H9 (cell line): ENCODE results near the gene FOXJ3. TPM values are rescaled to one million over a fixed set of nuclear protein-coding genes. Genes with fewer than 3 reads are reported as not detected.

Experiments
- DNase-seq: peaks from one replicate; pipeline ENCODE4 v3.0.0-alpha.2; 2017
- H2AFZ ChIP-seq: one replicate; pipeline ENCODE4 v1.6.1; 2013; ENCODE audit warnings: mild to moderate bottlenecking, low read length, control low read depth, moderate library complexity
- H2AK5ac ChIP-seq: 2 replicates; pipeline ENCODE4 v1.6.1; 2013; ENCODE audit warnings: low read length, control low read depth, mixed read lengths; ENCODE audit not compliant: insufficient read length
- H2BK120ac ChIP-seq: one replicate; pipeline ENCODE4 v1.6.1; 2013; ENCODE audit warnings: low read depth, mild to moderate bottlenecking, low read length, control low read depth, inconsistent platforms; ENCODE audit not compliant: poor library complexity, severe bottlenecking
- H2BK12ac ChIP-seq: 2 replicates; pipeline ENCODE4 v1.6.1; 2013; ENCODE audit warnings: low read length, control low read depth, mixed read lengths, low read depth; ENCODE audit not compliant: insufficient read length
- H2BK15ac ChIP-seq: 2 replicates; pipeline ENCODE4 v1.6.1; 2013; ENCODE audit warnings: low read depth, low read length, control low read depth
- H2BK20ac ChIP-seq: one replicate; pipeline ENCODE4 v1.6.1; 2013; ENCODE audit warnings: low read depth, mild to moderate bottlenecking, low read length, control low read depth, inconsistent platforms; ENCODE audit not compliant: poor library complexity, severe bottlenecking
- H2BK5ac ChIP-seq: 2 replicates; pipeline ENCODE4 v1.6.1; 2013; ENCODE audit warnings: low read length, control low read depth, mixed read lengths; ENCODE audit not compliant: insufficient read length
- H3K14ac ChIP-seq: 2 replicates; pipeline ENCODE4 v1.6.1; 2013; ENCODE audit warnings: low read length, control low read depth; ENCODE audit not compliant: insufficient read depth
- H3K18ac ChIP-seq: 2 replicates; pipeline ENCODE4 v1.6.1; 2013; ENCODE audit warnings: low read depth, mild to moderate bottlenecking, mixed read lengths, low read length, control low read depth; ENCODE audit not compliant: insufficient read length
- H3K23ac ChIP-seq: 2 replicates; pipeline ENCODE4 v1.6.1; 2013; ENCODE audit warnings: low read length, control low read depth, mixed read lengths, low read depth; ENCODE audit not compliant: insufficient read length
- H3K23me2 ChIP-seq: 2 replicates; pipeline ENCODE4 v1.6.1; 2013; ENCODE audit warnings: low read depth, mild to moderate bottlenecking, mixed read lengths, low read length, control low read depth; ENCODE audit not compliant: insufficient read length, poor library complexity, severe bottlenecking
- H3K27ac ChIP-seq: 2 replicates; pipeline ENCODE4 v1.5.1; 2013; ENCODE audit warnings: low read length, control low read depth, mixed read lengths, low read depth; ENCODE audit not compliant: insufficient read length
- H3K27me3 ChIP-seq: 2 replicates; pipeline ENCODE4 v1.6.1; 2013; ENCODE audit warnings: low read length, control low read depth, inconsistent platforms; ENCODE audit not compliant: insufficient read depth
- H3K4ac ChIP-seq: 2 replicates; pipeline ENCODE4 v1.6.1; 2013; ENCODE audit warnings: low read depth, mild to moderate bottlenecking, control low read depth, inconsistent platforms, low read length, moderate library complexity
- H3K4me1 ChIP-seq: 2 replicates; pipeline ENCODE4 v1.6.1; 2013; ENCODE audit warnings: low read length, control low read depth, inconsistent platforms; ENCODE audit not compliant: insufficient read depth
- H3K4me2 ChIP-seq: 2 replicates; pipeline ENCODE4 v1.6.1; 2013; ENCODE audit warnings: low read length, control low read depth, mixed read lengths; ENCODE audit not compliant: insufficient read length, insufficient read depth
- H3K56ac ChIP-seq: 2 replicates; pipeline ENCODE4 v1.6.1; 2013; ENCODE audit warnings: low read depth, mild to moderate bottlenecking, mixed read lengths, low read length, control low read depth; ENCODE audit not compliant: insufficient read length
- H3K79me1 ChIP-seq: 2 replicates; pipeline ENCODE4 v1.6.1; 2013; ENCODE audit warnings: low read depth, mild to moderate bottlenecking, moderate library complexity, low read length, control low read depth, inconsistent platforms; ENCODE audit not compliant: insufficient read depth, poor library complexity, severe bottlenecking
- H3K79me2 ChIP-seq: 2 replicates; pipeline ENCODE4 v1.6.1; 2013; ENCODE audit warnings: low read length, control low read depth, inconsistent platforms; ENCODE audit not compliant: insufficient read depth
- H3K9ac ChIP-seq: 2 replicates; pipeline ENCODE4 v1.6.1; 2013; ENCODE audit warnings: low read length, control low read depth, mixed read lengths; ENCODE audit not compliant: insufficient read length; ENCODE audit errors: extremely low read depth
- H3K9me3 ChIP-seq: one replicate; pipeline ENCODE4 v1.6.1; 2013; ENCODE audit warnings: low read depth, low read length, inconsistent platforms; ENCODE audit not compliant: control insufficient read depth
- H3T11ph ChIP-seq: one replicate; pipeline ENCODE4 v1.6.1; 2013; ENCODE audit warnings: mild to moderate bottlenecking, low read length, control low read depth, inconsistent platforms
- H4K20me1 ChIP-seq: one replicate; pipeline ENCODE4 v1.6.1; 2013; ENCODE audit not compliant: control insufficient read depth, insufficient read length, insufficient read depth
- H4K5ac ChIP-seq: 2 replicates; pipeline ENCODE4 v1.6.1; 2013; ENCODE audit warnings: low read depth, mild to moderate bottlenecking, mixed read lengths, low read length, control low read depth; ENCODE audit not compliant: insufficient read length
- H4K8ac ChIP-seq: replicated peaks from 2 replicates; pipeline ENCODE4 v1.6.1; 2013; ENCODE audit warnings: low read length, control low read depth, mixed read lengths, low read depth; ENCODE audit not compliant: insufficient read length
- H4K91ac ChIP-seq: 2 replicates; pipeline ENCODE4 v1.6.1; 2013; ENCODE audit warnings: low read depth, mild to moderate bottlenecking, moderate library complexity, mixed read lengths, low read length, control low read depth; ENCODE audit not compliant: insufficient read length
- H3K27ac Mint-ChIP-seq, 3 experiments: 2 replicates in 2 of 3; 3 replicates in 1 of 3; pipeline ENCODE4 v1.8.0; 2020 to 2021; ENCODE audit warnings: mixed read lengths in 3 of 3, mild to moderate bottlenecking in 1 of 3, moderate library complexity in 1 of 3
- H3K27me3 Mint-ChIP-seq: 2 replicates; pipeline ENCODE4 v1.8.0; 2021; ENCODE audit warnings: low read depth, mild to moderate bottlenecking, moderate library complexity, mixed read lengths
- H3K36me3 Mint-ChIP-seq, 3 experiments: 2 replicates in 2 of 3; 3 replicates in 1 of 3; pipeline ENCODE4 v1.8.0; 2020 to 2021; ENCODE audit warnings: low read depth in 3 of 3, mixed read lengths in 3 of 3; ENCODE audit not compliant: insufficient read depth in 1 of 3
- H3K4me1 Mint-ChIP-seq, 2 experiments: 2 replicates each; pipeline ENCODE4 v1.8.0; 2020; ENCODE audit warnings: mixed read lengths in 2 of 2
- H3K4me3 Mint-ChIP-seq, 2 experiments: 2 replicates in 1 of 2; 3 replicates in 1 of 2; pipeline ENCODE4 v1.8.0; 2020 to 2021; ENCODE audit warnings: mild to moderate bottlenecking in 2 of 2, mixed read lengths in 2 of 2, moderate library complexity in 1 of 2
- H3K9me3 Mint-ChIP-seq, 2 experiments: 2 replicates in 1 of 2; 3 replicates in 1 of 2; pipeline ENCODE4 v1.8.0; 2020; ENCODE audit warnings: mild to moderate bottlenecking in 2 of 2, mixed read lengths in 2 of 2, moderate library complexity in 1 of 2
- CTCF ChIP-seq: fragments of 200-600 bp; sonication (generic); conservative IDR thresholded peaks from 3 replicates; pipeline ENCODE4 v1.8.0; 2021; ENCODE audit warnings: antibody characterized with exemption, mild to moderate bottlenecking
- WGBS: extraction: QIAGEN DNeasy Blood & Tissue Kit; methylation state at CpG from one replicate; pipeline ENCODE4 v1.1.7; 2013; ENCODE audit warnings: missing lambda C conversion rate, low lambda C conversion rate, mixed read lengths; ENCODE audit not compliant: insufficient read length; ENCODE audit errors: extremely low coverage; 5-methylcytosine and 5-hydroxymethylcytosine counted together
- total RNA-seq: library from RNA; stranded (reverse); gene quantifications from 2 replicates; pipeline ENCODE4 v1.2.1, GENCODE V29; 2021

FOXJ3 gene
- total RNA-seq, 1 experiment from 2014 or later, result 49.9 TPM

DNA sequence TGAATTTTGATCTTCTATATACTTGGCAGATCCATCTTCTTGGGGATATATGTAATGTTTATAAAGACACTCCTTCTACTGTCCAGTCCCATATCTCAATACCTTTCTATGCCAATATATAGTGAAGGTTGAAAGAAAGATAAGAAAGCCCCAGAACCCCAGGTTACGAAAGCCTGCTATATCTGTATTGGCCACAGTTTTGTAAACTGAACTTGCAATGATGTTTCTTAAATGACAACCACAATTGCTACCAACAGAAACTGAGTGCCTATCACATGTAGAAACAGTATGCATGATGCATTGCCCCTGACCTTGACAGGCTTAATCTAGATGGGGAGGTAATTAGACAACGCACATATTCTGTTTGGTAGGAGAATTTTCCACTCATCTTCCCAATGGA is 37.8 kb upstream of the FOXJ3 start:
- Histone ChIP-seq H2AK5ac (no peak overlapping the region), H2AFZ (no peak overlapping the region), H3K4ac (no peak overlapping the region), H3K9ac (no peak overlapping the region), H2BK5ac (no peak overlapping the region), H4K8ac (no peak overlapping the region), H3K4me1 (no peaks in the 10 kb centered on the region), H3K56ac (no peak overlapping the region), H4K5ac (no peak overlapping the region), H3K14ac (no peak overlapping the region), H3K4me2 (no peak overlapping the region), H2BK120ac (no peak overlapping the region), H2BK20ac (no peak overlapping the region), H3T11ph (no peak overlapping the region), H2BK12ac (no peak overlapping the region), H2BK15ac (no peak overlapping the region), H3K79me2 (no peaks in the 10 kb centered on the region), H3K27me3 (no peaks in the 10 kb centered on the region), H3K27ac (no peak overlapping the region), H3K23me2 (no peaks in the 10 kb centered on the region), H4K91ac (no peak overlapping the region), H3K9me3 (no peaks in the 10 kb centered on the region), H3K18ac (no peak overlapping the region), H3K23ac (no peak overlapping the region), H4K20me1 (no peaks in the 10 kb centered on the region), H3K79me1 (no peaks in the 10 kb centered on the region)
- no peak for DNase-seq
- Mint-ChIP-seq H3K27me3 (peaks cover 25% of the 10 kb centered on the region), H3K27ac (no peak overlapping the region), H3K4me1 (peaks cover 8% of the 10 kb centered on the region in 2 experiments; a peak in 1 of 4 replicates), H3K9me3 (no peaks in the 10 kb centered on the region), H3K4me3 (no peak overlapping the region), H3K36me3 (no peaks in the 10 kb centered on the region)
- no peak for TF ChIP-seq CTCF
- whole genome bisulfite sequencing, result no CpG with 5 or more reads among the region's 2 CpGs
